ENCODE data around the gene TARS2. TPM values are rescaled to one million over a fixed set of nuclear protein-coding genes. Genes with fewer than 3 reads are reported as not detected.
A peak's percentile ranks its signal among the peaks of the same experiment; 100 is the strongest.

Gene TARS2
- polyA plus RNA-seq, 1 of the 3 experiments (the other 2 are of a cell fraction): 22.2 TPM

DNA sequence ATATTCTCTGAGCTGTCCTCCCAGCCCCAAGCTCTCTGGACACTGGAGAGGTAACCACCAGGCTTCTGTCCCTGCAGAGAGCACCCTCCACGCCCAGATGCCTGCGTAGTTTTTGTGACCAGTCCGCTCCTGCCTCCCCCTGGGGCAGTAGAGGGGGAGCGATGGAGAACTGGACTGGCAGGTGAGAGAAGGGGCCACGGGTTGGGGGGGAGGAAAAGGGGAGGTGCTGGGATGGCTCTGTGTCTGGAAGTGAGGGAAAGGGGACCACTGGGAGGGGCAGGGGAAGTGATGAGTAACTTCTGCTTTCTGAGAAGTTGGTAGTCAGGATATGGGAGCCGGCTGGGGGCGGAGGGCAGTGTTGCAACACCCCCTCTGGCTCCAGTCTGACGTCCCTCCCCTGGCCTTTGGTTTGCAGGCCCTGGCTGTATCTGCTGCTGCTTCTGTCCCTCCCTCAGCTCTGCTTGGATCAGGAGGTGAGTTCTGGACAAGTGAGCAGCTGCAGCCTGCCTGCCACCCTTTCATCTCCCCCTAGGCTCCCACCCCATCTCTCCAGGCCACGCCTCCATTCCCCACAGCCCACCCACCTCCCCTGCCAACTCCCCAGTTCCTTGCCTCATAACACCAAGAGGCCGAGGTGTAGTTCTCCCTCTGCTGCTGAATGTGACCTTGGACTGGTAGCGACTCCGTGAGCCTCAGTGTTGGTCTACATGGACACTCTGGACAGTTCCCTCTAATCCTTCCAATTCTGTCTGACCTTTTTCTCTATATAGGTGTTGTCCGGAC, 65.1 kb downstream of the TARS2 start:
- H3K4me3 ChIP-seq (ENCODE audit: low read depth in 2 of 2, low read length in 1 of 2): no peak overlapping the region
- H3K36me3 ChIP-seq (replicated peaks in 1 of 2; ENCODE audit: control insufficient read depth in 1 of 2, insufficient read depth in 2 of 2, low read length in 1 of 2): no peaks in the 10 kb centered on the region
- H2AFZ ChIP-seq (ENCODE audit: low read depth): no peak overlapping the region
- TF ChIP-seq, protein P1, sequence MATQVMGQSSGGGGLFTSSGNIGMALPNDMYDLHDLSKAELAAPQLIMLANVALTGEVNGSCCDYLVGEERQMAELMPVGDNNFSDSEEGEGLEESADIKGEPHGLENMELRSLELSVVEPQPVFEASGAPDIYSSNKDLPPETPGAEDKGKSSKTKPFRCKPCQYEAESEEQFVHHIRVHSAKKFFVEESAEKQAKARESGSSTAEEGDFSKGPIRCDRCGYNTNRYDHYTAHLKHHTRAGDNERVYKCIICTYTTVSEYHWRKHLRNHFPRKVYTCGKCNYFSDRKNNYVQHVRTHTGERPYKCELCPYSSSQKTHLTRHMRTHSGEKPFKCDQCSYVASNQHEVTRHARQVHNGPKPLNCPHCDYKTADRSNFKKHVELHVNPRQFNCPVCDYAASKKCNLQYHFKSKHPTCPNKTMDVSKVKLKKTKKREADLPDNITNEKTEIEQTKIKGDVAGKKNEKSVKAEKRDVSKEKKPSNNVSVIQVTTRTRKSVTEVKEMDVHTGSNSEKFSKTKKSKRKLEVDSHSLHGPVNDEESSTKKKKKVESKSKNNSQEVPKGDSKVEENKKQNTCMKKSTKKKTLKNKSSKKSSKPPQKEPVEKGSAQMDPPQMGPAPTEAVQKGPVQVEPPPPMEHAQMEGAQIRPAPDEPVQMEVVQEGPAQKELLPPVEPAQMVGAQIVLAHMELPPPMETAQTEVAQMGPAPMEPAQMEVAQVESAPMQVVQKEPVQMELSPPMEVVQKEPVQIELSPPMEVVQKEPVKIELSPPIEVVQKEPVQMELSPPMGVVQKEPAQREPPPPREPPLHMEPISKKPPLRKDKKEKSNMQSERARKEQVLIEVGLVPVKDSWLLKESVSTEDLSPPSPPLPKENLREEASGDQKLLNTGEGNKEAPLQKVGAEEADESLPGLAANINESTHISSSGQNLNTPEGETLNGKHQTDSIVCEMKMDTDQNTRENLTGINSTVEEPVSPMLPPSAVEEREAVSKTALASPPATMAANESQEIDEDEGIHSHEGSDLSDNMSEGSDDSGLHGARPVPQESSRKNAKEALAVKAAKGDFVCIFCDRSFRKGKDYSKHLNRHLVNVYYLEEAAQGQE (IDR thresholded peaks at IDR 0.05; ENCODE audit: low read depth, low read length): 0 out of 2 replicates have a peak, but pooled peaks have one; percentile 25
- TF ChIP-seq RFX5 (IDR thresholded peaks at IDR 0.05; ENCODE audit: low read length): no peak
- CTCF ChIA-PET: interaction anchor here (7.3 kb wide), 1 partner anchor 8 kb away, joined by 88 read pairs; no protein-coding TSS in a partner anchor
- peaks cover 17% of the 10 kb centered on the region for H3F3A ChIP-seq (replicated peaks; ENCODE audit: insufficient read depth)
- 0 out of 2 replicates have a peak overlapping the region, but pooled peaks have one; percentile 7 for H3K4me2 ChIP-seq
- 62% methylated on average over 12 of the region's 13 CpGs for WGBS (ENCODE audit: low lambda C conversion rate)
- H4K20me1 ChIP-seq (ENCODE audit: insufficient read depth): no peaks in the 10 kb centered on the region
- no peak for DNase-seq
- H3K9me3 ChIP-seq: no peaks in the 10 kb centered on the region
- POLR2A ChIA-PET: interaction anchor here (1.2 kb wide), 1 partner anchor 8 kb away, joined by 4 read pairs; no protein-coding TSS in a partner anchor
- H3K4me1 ChIP-seq (ENCODE audit: control insufficient read depth in 1 of 2, insufficient read depth in 2 of 2, low read depth in 1 of 2, low read length in 1 of 2): peaks cover 8 to 13% of the 10 kb centered on the region in 2 experiments; a peak in 2 of 4 replicates
- no peak overlapping the region for H3K9ac ChIP-seq
- H3K27ac ChIP-seq (ENCODE audit: low read depth in 2 of 2, low read length in 1 of 2): no peak overlapping the region
- H3K27me3 ChIP-seq (ENCODE audit: insufficient read depth): no peaks in the 10 kb centered on the region
- H3K9me2 ChIP-seq: no peaks in the 10 kb centered on the region
- H3K79me2 ChIP-seq (ENCODE audit: insufficient read depth): no peaks in the 10 kb centered on the region

DNA sequence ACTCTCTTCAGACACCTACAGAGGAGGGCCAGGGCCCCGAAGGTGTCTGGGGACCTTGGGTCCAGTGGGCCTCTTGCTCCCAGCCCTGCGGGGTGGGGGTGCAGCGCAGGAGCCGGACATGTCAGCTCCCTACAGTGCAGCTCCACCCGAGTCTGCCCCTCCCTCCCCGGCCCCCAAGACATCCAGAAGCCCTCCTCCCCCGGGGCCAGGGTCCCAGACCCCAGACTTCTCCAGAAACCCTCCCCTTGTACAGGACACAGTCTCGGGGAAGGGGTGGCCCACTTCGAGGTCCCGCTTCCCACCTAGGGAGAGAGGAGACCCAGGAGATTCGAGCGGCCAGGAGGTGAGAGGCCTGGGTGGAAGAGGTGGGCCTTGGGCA, 65.7 kb downstream of the TARS2 start:
- H3K4me3 ChIP-seq (ENCODE audit: low read depth in 2 of 2, low read length in 1 of 2): no peak overlapping the region
- H3F3A ChIP-seq (replicated peaks; ENCODE audit: insufficient read depth): peaks cover 17% of the 10 kb centered on the region
- H3K27ac ChIP-seq (ENCODE audit: low read depth in 2 of 2, low read length in 1 of 2): no peak overlapping the region
- no peaks in the 10 kb centered on the region for H3K9me3 ChIP-seq
- no peaks in the 10 kb centered on the region for H4K20me1 ChIP-seq (ENCODE audit: insufficient read depth)
- 84% methylated on average over 7 of the region's 12 CpGs for WGBS (ENCODE audit: low lambda C conversion rate)
- H3K36me3 ChIP-seq (replicated peaks in 1 of 2; ENCODE audit: control insufficient read depth in 1 of 2, insufficient read depth in 2 of 2, low read length in 1 of 2): no peaks in the 10 kb centered on the region
- no peaks in the 10 kb centered on the region for H3K27me3 ChIP-seq (ENCODE audit: insufficient read depth)
- no peak overlapping the region for H3K9ac ChIP-seq
- H3K4me2 ChIP-seq: 0 out of 2 replicates have a peak overlapping the region, but pooled peaks have one; percentile 7
- no peak for DNase-seq
- no peak overlapping the region for H2AFZ ChIP-seq (ENCODE audit: low read depth)
- ChIA-PET CTCF (interaction anchor here (7.3 kb wide), 1 partner anchor 7 kb away, joined by 88 read pairs; no protein-coding TSS in a partner anchor), POLR2A (interaction anchor here (1.2 kb wide), 1 partner anchor 8 kb away, joined by 4 read pairs; no protein-coding TSS in a partner anchor)
- no peaks in the 10 kb centered on the region for H3K9me2 ChIP-seq
- H3K79me2 ChIP-seq (ENCODE audit: insufficient read depth): peaks cover 1% of the 10 kb centered on the region; the same call in 1 of the 2 replicates
- H3K4me1 ChIP-seq (ENCODE audit: control insufficient read depth in 1 of 2, insufficient read depth in 2 of 2, low read depth in 1 of 2, low read length in 1 of 2): peaks cover 8 to 13% of the 10 kb centered on the region in 2 experiments; a peak in 2 of 4 replicates
- no peak for TF ChIP-seq GABPA (IDR thresholded peaks at IDR 0.05; ENCODE audit: low read depth)
- TF ChIP-seq, protein P2, sequence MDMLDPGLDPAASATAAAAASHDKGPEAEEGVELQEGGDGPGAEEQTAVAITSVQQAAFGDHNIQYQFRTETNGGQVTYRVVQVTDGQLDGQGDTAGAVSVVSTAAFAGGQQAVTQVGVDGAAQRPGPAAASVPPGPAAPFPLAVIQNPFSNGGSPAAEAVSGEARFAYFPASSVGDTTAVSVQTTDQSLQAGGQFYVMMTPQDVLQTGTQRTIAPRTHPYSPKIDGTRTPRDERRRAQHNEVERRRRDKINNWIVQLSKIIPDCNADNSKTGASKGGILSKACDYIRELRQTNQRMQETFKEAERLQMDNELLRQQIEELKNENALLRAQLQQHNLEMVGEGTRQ (IDR thresholded peaks at IDR 0.05; ENCODE audit: borderline replicate concordance, low read depth, low read length): no peak
- no peak for TF ChIP-seq MXI1 (IDR thresholded peaks at IDR 0.05; ENCODE audit: low read depth, low read length)
- TF ChIP-seq, protein P1 (IDR thresholded peaks at IDR 0.05; ENCODE audit: low read depth, low read length): no peak
- TF ChIP-seq SMC3 (IDR thresholded peaks at IDR 0.05; ENCODE audit: low read depth, low read length): no peak
- no peak for TF ChIP-seq POLR2AphosphoS5 (IDR thresholded peaks at IDR 0.05; ENCODE audit: low read depth, low read length)
- no peak for TF ChIP-seq TCF12 (IDR thresholded peaks at IDR 0.05)
- TF ChIP-seq RXRA (IDR thresholded peaks at IDR 0.05; ENCODE audit: borderline replicate concordance, low read depth): no peak
- TF ChIP-seq, protein P3, sequence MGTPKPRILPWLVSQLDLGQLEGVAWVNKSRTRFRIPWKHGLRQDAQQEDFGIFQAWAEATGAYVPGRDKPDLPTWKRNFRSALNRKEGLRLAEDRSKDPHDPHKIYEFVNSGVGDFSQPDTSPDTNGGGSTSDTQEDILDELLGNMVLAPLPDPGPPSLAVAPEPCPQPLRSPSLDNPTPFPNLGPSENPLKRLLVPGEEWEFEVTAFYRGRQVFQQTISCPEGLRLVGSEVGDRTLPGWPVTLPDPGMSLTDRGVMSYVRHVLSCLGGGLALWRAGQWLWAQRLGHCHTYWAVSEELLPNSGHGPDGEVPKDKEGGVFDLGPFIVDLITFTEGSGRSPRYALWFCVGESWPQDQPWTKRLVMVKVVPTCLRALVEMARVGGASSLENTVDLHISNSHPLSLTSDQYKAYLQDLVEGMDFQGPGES (IDR thresholded peaks at IDR 0.05; ENCODE audit: low read depth, low read length): no peak
- no peak for TF ChIP-seq ELF1 (IDR thresholded peaks at IDR 0.05)
- TF ChIP-seq, protein P4, sequence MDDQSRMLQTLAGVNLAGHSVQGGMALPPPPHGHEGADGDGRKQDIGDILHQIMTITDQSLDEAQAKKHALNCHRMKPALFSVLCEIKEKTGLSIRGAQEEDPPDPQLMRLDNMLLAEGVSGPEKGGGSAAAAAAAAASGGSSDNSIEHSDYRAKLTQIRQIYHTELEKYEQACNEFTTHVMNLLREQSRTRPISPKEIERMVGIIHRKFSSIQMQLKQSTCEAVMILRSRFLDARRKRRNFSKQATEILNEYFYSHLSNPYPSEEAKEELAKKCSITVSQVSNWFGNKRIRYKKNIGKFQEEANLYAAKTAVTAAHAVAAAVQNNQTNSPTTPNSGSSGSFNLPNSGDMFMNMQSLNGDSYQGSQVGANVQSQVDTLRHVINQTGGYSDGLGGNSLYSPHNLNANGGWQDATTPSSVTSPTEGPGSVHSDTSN (IDR thresholded peaks at IDR 0.05): no peak
- TF ChIP-seq JUND (IDR thresholded peaks at IDR 0.05): no peak
- no peak for TF ChIP-seq GATA2 (CRISPR knock-in tag; IDR thresholded peaks at IDR 0.05)
